HG03045 (cell line): ENCODE measurements around the gene ANXA2.

Source experiments
- ATAC-seq: cut with Tn5 transposase; IDR thresholded peaks from one replicate; pipeline ENCODE4 v1.9.1; 2021; ENCODE audit warnings: mild to moderate bottlenecking, moderate library complexity; ENCODE audit not compliant: unreplicated experiment

ANXA2 gene

GRCh38 chr15:60315878-60316277 is 81.9 kb downstream of the ANXA2 start:
- ATAC-seq, result no peak

- no peak for ATAC-seq
These were observed 83.9 kb downstream of the ANXA2 start for GRCh38 chr15:60313906-60314305.

GRCh38 chr15:60307034-60307433 is 90.8 kb downstream of the ANXA2 start:
- no peak for ATAC-seq

- no peak for ATAC-seq
These were observed 96.8 kb downstream of the ANXA2 start for GRCh38 chr15:60301024-60301423.

GRCh38 chr15:60299452-60300047 is 98.2 kb downstream of the ANXA2 start:
- no peak for ATAC-seq
